ENCODE data around the gene PTGES3L.

PTGES3L gene

GRCh38 chr17:42918902-42919521 lies 60.9 kb downstream of the PTGES3L start:
- DNase-seq: no peak
